HTR-8/SVneo (cell line): ENCODE results near the gene TAAR2.
"Not testable (repeated sequence)": the region's sequence is repeated elsewhere in the genome, so short reads cannot be mapped to it uniquely, and the experiment has no call there.

Experiments
- DNase-seq: peaks from one replicate; pipeline ENCODE4 v3.0.0; 2011; ENCODE audit warnings: low spot score, mixed read lengths; ENCODE audit not compliant: insufficient read length
- FAIRE-seq: peaks from 2 replicates; lab custom pipeline; 2011; peaks lifted over from hg19 to GRCh38; lab: Jason Lieb, UNC

TAAR2 gene, protein sequence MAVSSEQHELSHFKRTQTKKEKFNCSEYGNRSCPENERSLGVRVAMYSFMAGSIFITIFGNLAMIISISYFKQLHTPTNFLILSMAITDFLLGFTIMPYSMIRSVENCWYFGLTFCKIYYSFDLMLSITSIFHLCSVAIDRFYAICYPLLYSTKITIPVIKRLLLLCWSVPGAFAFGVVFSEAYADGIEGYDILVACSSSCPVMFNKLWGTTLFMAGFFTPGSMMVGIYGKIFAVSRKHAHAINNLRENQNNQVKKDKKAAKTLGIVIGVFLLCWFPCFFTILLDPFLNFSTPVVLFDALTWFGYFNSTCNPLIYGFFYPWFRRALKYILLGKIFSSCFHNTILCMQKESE

DNA sequence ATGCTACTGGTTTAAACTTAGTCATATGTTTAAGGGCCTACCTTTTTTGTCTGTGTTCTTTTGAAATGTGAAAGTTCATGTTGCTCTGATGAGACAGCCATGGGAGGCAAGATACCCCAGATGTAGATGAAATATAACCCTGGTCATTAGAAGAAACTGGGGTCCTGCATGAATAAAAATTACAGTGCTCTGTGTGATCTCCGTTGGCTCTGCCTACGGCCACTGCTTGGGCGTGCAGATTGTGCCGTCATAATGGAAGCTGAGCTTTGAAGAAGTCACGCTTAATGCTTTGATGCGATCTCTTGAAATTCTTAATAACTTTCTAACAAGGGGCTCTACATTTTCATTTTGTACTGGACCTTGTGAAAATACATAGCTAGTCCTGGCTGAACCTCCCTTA lies at the start of gene TAAR2:
TAAR2 (minus strand) TSS at position 101 of the 400 bp plus-strand sequence; CDS start at position 101, 0 bp downstream.
- FAIRE-seq (no peak), DNase-seq (no peak)

DNA sequence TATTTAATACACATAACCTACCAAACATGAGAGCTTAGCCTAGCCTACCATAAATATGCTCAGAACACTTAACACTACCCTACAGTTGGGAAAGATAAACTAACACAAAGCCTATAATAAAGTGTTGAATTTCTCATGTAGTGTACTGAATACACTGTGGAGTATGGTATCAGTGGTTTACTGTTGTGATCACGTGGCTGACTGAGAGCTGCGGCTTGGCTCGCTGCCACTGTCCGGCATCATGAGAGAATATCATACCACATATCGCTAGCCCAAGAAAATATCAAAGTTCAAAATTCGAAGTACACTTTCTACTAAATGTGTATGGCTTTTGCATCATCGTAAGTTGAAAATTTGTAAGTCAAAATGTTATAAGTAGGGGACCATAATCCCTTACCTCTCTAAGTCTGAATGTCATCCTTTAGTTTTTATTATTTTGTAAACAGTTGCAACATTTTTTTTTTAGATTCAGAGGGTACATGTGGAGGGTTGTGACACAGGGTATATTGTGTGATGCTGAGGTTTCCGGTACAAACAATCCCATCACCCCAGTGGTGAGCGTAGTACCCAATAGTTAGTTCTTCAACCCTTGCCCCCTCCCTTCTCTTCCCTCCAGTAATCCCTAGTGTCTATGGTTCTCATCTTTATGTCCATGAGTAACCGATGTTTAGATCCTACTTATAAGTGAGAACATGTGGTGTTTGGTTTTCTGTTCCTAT lies 49.5 kb upstream of the TAAR2 start:
- DNase-seq (no peak), FAIRE-seq (no peak)

DNA sequence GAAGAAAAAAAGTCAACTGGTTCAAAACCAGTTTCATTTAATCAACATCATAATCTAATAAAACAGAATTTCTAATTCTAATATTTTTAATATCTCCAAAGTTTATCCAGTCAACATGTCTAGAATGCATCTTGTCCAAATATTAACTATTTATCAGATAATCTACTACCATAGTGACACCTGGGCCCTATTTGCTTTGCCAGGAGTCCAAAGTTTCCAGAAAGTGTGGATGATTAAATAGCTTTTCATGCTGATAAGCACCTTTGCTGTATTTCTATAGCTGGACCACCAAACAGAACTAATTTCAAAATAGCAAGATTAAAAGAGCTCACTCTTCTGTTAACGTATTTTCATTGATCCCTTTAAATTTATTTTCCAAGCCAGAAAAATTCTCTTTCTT lies 47.2 kb upstream of the TAAR2 start:
- FAIRE-seq: no peak
- DNase-seq: no peak

DNA sequence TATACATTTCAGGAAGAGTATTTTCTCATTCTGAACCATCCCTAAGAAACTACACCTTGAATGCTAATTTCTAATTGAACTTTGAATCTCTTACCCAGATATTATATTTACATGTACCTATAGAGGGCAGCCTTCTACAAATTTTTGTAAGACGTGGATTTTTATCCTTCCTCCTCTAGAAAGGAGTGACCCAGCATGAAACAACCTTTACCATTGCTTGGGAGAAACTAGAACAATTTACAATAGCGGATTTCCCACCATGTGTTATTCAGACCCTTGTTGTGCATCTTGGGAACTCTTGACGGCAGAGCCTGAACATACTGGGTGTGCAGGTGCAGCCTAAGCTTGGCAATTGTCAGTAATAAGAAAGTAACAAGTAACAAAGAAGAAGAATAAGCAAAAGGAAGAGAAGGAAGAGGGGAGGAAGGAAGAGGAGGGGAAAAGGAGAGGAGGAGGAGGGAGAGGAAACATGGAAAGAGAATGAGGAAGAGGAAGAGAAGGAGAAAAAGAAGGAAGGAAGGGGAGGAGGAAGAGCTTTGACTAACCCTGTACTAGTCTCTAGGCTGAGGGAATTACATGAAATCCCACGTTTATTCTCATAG lies 45.7 kb upstream of the TAAR2 start:
- FAIRE-seq: no peak

DNA sequence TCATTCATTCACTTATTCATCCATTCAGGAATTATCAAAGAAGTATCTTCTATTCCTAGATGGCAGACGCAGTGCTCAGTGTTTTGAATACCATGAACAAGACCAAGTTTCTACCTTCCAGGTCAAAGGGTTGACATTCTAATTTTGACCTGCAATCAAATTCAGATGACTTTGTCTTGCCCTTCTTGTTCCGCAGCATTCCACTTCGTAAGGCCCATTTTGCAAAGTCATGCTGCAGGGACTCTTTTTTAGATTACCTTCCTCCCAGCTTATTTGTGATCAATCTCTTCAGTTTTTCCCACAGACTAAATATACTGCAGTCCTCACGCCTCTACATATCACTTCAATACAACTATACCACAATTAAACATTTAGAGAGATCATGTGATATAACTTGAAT lies 42.0 kb upstream of the TAAR2 start:
- DNase-seq (no peak), FAIRE-seq (no peak)

More for the DNA sequence above, 45.7 kb upstream of the TAAR2 start:
- peak; percentile 46 for DNase-seq

DNA sequence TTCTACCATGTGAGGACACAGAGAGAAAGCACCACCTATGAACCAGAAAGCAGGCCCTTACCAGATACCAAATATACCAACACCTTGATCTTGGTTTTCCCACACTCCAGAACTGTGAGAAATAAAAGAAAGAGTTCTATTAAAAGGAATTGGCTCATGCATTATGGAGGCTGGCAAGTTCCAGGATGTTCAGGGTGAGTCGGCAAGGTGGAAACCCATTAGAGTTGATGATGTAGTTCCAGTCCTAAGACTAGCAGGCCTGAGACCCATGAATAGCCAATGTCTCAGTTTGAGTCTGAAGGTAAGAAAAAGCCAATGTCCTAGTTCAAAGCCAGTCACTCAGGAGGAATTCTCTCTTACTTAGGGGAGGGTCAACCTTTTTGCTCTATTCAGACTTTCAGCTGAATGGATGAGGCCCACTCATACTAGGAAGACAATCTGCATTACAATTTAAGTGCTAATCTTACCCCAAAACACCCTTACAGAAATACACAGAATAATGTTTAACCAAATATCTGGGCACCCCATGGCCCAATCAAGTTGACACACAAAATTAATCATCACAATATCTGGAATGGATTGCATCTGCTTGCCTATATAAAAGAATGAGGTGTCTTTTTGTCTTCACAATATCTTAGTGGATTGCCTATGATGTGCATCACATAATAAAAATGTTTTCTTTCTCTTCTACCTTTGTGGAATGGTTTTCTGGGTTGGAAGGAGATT lies 40.4 kb upstream of the TAAR2 start:
- DNase-seq (no peak), FAIRE-seq (no peak)

DNA sequence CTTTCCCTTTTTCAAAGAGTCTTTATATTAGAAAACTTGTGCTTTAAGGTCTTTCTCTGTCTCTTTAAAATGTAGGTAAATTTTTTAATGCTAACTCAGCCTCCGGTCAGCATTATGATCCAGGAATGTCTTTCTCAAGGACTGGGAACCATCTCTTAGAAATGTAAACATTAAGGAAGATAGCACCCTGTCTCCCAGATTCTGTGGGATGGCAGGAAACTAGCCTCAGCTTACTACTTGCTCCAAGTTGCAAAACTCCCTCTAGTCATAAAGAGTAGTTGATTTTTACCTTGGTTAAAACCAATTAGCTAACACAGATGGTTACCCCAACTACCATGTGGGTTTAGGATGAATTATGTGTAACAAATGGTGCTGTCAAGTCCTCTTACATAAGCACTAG lies 39.6 kb upstream of the TAAR2 start:
- DNase-seq (no peak), FAIRE-seq (no peak)

DNA sequence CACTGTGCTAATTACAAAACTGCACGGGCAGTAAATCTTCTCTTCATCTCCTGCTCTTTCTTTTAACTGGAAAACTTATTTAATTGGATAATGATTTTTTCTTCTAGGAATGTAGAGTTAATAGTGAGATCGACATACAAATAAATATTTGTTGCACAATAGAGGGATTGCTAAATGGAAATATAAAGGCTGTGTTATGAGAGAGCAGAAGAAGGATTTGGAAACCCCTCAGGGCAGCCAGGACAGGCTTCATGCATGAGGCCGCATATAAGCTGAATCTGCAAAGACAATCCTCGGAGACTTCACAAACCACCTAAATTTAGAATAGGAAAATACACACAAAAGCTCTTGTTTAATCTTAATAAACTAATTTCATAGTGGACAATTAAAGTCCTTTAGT lies 37.8 kb upstream of the TAAR2 start:
- DNase-seq (no peak), FAIRE-seq (no peak)

DNA sequence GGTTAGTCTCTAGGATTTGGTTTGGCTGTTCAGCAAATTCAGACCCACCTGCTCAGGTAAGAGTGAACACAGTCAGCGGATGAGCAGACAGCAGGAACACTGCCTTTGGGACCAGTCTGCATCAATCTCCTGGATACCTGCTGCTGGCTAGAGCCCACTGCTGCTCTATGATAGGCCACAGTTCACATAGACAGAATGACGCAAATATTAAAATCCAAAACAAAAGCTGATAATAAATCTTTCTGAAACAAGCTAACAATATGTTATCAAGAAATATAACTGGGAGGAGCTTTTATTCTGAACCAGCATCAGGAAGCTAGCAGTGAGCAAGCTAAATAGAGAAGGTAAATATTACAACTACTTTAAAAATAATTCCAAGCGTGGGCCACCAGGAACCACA lies 35.0 kb upstream of the TAAR2 start, which contains the start of gene TAAR1:
TAAR1 (minus strand) TSS at position 101 of the 400 bp plus-strand sequence. CDS start 13,179 bp downstream, outside the sequence.
- no peak for FAIRE-seq
- no peak for DNase-seq

DNA sequence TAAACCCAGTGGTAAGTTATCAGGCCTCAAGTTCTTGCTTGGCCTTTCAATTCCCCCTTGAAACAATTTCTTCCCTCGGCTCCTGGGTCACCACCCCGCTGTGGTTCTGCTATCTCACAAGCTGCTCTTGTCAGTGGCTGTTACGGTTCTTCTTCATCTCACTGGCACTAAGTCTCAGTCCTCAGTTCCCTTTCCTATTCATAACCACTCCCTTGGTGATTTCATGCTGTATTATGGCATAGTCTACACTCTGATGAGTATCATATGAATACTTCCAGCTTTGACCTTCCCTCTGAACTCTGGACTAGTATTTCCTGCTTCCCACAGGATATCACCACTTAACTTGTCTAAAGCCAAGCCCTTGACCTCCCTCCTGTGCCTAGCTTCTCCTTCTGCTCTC lies 27.0 kb upstream of the TAAR2 start:
- FAIRE-seq (no peak), DNase-seq (no peak)

DNA sequence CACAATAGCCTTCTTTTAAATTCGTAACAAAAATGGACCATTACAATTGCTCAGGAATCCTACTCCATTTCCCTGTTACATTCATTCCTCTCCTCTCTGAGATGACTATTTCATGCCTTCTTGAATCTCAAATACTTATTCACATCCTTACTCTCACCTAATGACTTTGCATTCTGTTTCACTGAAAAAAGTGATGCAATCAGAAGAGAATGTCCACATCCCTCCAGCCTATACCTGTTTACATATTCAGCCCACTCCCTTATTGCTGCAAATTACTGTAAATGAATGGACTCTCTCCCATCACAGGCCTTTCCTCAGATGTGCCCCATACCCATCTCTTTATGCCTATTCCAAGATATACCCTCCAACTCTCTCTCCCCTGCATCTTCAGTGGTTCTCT lies 26.4 kb upstream of the TAAR2 start:
- no peak for FAIRE-seq
- no peak for DNase-seq

DNA sequence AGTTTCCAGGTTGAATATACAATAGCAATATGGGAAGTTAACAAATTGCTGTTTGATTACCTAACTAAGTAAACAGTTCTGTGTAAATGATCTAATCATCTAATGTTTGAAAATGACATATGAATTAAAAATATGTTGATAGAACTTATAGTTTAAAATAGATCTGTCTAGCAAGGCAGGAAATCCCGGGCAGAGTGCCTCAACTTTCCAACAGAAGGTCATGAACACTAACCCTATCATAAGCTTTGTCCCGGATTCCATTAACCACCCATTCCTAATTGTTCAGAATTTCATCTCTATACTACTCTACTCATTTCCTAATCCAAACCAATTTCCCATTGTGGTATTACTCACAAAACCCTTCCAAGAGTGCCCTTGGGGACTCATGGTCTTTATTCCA lies 24.8 kb upstream of the TAAR2 start:
- FAIRE-seq: no peak
- DNase-seq: no peak

DNA sequence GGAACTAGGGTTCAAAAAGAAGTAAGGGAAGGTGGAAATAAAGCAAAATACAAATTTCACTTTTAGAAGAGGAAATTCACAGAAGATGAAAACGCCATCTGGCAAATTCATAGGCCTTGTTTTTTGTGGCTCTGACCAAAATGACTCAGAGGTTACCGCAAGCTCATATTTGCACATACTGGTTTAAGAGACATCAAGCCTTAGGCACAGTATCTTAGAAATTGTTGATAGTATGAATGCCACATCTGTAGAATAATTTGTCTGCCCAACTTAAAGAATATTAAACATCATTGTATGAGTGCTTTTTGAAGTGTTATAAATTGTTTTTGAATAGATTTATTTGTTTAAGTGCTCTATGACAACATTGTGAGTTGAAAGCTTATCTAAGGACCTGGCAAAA lies 24.3 kb upstream of the TAAR2 start:
- FAIRE-seq (no peak), DNase-seq (no peak)

DNA sequence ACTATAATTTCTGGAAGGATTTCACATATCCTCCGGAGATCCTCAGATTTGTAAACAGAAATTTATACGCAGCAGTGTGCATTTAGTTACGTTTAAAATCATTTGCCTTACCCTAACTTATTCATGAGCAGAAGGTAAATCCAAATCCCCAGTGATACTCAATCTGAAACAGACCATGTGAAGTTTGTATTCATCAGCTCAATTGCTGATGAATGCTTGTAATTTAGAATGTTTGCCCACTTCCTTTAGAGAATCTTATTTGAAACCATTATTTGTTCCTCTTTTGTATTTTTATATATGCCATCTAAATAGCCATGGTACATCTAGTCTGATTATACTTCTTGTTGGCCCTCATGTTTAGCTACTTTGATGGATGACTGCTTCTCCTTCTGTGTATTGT lies 19.5 kb upstream of the TAAR2 start:
- DNase-seq (no peak), FAIRE-seq (no peak)

DNA sequence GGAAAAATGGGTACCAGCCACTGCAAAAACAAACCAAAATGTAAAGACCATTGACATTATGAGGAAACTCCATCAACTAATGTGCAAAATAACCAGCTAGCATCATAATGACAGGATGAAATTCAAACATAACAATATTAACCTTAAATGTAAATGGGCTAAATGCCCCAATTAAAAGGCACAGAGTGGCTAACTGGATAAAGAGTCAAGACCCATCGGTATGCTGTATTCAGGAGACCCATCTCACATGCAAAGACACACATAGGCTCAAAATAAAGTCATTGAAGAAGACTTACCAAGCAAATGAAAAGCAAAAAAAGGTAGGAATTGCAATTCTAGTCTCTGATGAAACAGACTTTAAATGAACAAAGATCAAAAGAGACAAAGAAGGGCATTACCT lies 13.1 kb upstream of the TAAR2 start:
- FAIRE-seq: not testable (repeated sequence)

DNA sequence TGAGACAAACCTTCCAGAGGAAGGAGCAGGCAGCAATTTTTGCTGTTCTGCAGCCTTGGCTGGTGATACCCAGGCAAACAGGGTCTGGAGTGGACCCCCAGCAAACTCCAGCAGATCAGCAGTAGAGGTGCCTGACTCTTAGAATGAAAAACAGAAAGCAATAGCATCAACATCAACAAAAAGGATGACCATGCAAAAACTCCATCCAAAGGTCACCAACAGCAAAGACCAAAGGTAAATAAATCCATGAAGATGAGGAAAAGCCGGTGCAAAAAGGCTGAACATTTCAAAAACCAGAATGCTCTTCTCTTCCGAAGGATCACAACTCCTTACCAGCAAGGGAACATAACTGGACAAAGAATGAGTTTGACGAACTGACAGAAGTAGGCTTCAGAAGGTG lies 11.8 kb upstream of the TAAR2 start:
- FAIRE-seq, DNase-seq: not testable (repeated sequence)

More for the DNA sequence above, 13.1 kb upstream of the TAAR2 start:
- not testable (repeated sequence) for DNase-seq

DNA sequence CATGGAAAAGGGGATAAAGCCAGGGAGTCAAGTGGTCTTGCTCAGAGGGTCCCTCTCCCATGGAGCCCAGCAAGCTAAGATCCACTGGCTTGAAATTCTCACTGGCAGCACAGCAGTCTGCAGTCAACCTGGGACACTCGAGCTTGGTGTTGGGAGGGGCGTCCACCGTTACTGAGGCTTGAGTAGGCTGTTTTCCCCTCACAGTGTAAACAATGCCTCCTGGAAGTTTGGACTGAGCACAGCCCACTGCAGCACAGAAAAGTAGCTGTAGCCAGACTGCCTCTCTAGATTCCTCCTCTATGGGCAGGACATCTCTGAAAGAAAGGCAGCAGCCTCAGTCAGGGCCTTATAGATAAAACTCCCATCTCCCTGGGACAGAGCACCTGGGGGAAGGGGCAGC lies 11.2 kb upstream of the TAAR2 start:
- FAIRE-seq, DNase-seq: not testable (repeated sequence)

DNA sequence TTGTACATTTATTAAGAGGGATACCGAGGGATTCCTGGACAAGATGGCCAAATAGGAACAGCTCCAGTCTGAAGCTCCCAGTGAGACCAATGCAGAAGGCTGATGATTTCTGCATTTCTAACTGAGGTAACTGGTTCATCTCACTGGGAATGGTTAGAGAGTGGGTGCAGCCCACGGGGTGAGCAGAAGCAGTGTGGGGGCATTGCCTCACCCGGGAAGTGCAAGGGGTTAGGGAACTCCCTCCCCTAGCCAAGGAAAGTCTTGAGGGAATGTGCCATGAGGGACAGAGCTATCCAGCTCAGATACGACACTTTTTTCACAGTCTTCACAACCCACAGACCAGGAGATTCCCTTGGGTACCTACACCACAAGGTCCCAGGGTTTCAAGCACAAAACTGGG lies 10.7 kb upstream of the TAAR2 start:
- DNase-seq: no peak
- no peak for FAIRE-seq

DNA sequence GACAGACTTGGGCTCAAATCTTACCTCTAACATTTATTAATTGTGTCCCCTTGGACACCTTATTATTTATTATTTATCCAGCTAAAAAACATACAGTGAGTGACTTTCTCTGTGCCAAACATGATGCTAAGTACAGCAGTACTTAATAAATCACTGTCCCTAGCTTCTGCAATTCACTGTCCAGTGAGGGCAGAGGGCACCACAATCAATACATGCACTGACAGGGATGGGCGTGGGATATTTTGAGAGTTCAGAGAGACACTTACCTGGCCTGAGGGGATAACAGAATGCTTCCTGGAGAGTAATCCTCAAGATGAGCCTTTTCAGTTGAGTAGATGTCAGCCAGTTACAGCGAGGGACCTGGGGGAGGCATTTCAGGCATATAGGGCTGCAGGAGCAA lies 9.3 kb upstream of the TAAR2 start:
- DNase-seq: no peak
- no peak for FAIRE-seq

DNA sequence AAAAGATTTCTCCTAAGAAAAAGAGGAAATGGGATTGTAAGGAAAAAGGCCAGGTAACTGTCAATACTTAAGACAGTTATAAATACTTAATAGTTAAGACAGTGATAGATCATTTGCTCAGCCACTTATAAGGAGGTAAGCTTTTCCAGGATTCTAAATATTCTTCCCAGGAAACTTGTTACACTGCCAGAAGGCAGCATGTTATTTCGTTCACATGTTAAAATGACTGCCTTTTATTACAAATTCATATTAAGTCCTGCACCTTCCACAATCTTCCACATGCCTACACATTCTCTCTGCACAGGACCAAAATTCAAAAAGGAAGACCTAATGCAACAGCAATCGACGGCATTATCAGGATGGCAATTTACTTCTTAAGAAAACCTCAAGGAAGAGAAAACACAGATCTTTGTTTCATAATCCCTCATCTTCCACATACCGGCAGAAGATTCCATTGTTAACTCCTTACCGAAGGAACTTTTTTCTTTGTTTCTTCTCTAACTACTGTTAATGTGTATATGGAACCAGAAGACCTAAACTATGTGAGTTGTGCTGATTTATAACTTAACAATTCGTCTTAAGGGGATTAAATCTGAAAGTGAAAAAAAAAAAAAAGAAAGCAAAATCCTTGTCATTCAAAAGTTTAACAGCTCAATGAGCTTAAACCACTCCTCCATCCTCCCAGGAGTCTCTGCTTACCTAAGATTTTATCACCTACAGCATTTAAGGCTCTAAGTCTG lies 799 bp downstream of the TAAR2 start:
- no peak for DNase-seq

More for the DNA sequence above, 799 bp downstream of the TAAR2 start:
- no peak for FAIRE-seq
